ENCODE results near the gene FAH.

Gene FAH

GRCh38 chr15:80167936-80168335, 15.1 kb downstream of the FAH start:
- ChIA-PET CTCF (interaction anchor here (1.0 to 1.8 kb wide), 4 partner anchors 9 to 197 kb away, joined by 3 to 8 read pairs (median 4); partner anchors contain the start of gene BCL2A1), POLR2A (no interaction called here)
- DNase-seq (ENCODE audit: extremely low spot score): no peak
- TF ChIP-seq, protein P1, sequence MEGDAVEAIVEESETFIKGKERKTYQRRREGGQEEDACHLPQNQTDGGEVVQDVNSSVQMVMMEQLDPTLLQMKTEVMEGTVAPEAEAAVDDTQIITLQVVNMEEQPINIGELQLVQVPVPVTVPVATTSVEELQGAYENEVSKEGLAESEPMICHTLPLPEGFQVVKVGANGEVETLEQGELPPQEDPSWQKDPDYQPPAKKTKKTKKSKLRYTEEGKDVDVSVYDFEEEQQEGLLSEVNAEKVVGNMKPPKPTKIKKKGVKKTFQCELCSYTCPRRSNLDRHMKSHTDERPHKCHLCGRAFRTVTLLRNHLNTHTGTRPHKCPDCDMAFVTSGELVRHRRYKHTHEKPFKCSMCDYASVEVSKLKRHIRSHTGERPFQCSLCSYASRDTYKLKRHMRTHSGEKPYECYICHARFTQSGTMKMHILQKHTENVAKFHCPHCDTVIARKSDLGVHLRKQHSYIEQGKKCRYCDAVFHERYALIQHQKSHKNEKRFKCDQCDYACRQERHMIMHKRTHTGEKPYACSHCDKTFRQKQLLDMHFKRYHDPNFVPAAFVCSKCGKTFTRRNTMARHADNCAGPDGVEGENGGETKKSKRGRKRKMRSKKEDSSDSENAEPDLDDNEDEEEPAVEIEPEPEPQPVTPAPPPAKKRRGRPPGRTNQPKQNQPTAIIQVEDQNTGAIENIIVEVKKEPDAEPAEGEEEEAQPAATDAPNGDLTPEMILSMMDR (IDR thresholded peaks at IDR 0.05; ENCODE audit: control extremely low read depth, extremely low read depth, low read depth, missing control alignments): no peak

DNA sequence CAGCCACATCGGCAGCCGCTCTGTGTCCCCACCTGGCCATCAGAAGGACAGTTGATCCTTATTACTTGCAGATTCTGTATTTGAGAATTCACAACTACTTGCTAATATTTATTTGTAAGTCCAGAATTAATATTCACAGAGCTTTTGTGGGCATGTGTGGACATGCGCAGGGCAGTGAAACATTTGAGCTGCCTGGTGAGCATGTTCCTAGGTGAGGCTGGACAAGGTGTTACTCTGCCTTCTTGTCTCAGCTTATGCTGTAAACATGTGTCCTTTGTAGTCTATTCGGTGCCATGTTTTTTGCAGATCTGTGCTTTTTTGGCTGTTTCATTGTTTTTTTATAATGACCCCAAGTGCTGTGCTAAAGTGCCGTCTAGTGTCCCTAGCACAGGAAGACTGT, 15.6 kb downstream of the FAH start:
- DNase-seq (ENCODE audit: extremely low spot score): no peak
- TF ChIP-seq, protein P1 (IDR thresholded peaks at IDR 0.05; ENCODE audit: control extremely low read depth, extremely low read depth, low read depth, missing control alignments): no peak
- POLR2A ChIA-PET: no interaction called here
- CTCF ChIA-PET: interaction anchor here (1.0 to 1.8 kb wide), 4 partner anchors 9 to 197 kb away, joined by 3 to 8 read pairs (median 4); partner anchors contain the start of gene BCL2A1

DNA sequence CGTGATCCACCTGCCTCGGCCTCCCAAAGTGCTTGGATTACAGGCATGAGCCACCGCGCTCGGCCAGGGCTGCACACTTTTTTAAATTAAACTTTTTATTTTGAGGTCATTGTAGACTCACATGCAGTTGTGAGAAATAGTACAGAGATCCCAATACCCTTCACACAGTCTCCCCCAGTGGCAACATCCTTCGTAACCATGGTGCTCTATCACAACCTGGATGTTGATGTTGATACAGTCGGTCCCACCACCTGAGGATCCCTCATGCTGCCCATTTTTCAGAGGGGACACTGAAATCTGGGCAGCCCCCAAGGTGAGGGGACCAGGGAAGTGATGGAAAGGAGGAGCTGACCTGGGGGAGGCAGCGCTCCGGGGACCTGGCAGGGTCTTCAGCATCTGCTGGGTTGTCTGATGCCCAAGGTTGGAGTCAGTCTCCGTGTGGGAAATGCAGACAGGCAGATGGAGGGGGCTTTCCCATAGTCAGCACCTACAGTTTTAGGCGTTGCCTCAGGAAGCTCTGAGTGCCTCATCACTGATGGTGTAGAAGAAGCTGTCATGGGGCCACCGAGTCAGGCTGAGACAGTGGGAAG, 17.1 kb downstream of the FAH start:
- ChIA-PET POLR2A (no interaction called here), CTCF (no interaction called here)
- DNase-seq (ENCODE audit: extremely low spot score): no peak
- TF ChIP-seq, protein P1 (IDR thresholded peaks at IDR 0.05; ENCODE audit: control extremely low read depth, extremely low read depth, low read depth, missing control alignments): no peak

- ChIA-PET POLR2A (no interaction called here), CTCF (no interaction called here)
- no peak for DNase-seq (ENCODE audit: extremely low spot score)
- TF ChIP-seq, protein P1 (IDR thresholded peaks at IDR 0.05; ENCODE audit: control extremely low read depth, extremely low read depth, low read depth, missing control alignments): no peak
Measured at GRCh38 chr15:80170596-80170995, 17.8 kb downstream of the FAH start.

DNA sequence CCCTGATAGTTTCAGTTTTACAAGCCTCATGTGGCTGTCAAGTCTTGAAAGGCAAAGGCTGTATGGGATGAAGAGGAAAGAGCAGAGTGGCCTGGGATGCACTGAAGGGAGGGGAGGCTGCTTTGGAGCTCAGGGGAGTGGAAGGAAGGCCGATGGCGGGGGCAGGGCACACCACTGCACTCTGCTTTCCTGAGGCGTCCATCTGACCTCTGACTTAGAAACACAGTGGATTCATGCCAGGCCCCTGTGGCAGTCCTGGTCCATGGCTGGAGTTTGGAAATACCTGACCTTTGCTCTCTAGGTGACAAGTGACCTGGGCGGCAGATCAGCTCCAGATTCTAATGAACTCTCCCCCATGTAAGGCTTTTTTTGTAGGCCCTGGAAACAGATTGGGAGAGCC, 19.0 kb downstream of the FAH start:
- DNase-seq (ENCODE audit: extremely low spot score): no peak
- CTCF ChIA-PET: interaction anchor here (0.7 to 3.2 kb wide), 12 partner anchors 9 to 792 kb away, joined by 3 to 16 read pairs (median 4); no protein-coding TSS in a partner anchor
- TF ChIP-seq, protein P1 (IDR thresholded peaks at IDR 0.05; ENCODE audit: control extremely low read depth, extremely low read depth, low read depth, missing control alignments): no peak
- POLR2A ChIA-PET: no interaction called here

- no peak for DNase-seq (ENCODE audit: extremely low spot score)
- ChIA-PET CTCF (interaction anchor here (0.7 to 3.2 kb wide), 20 partner anchors 9 to 793 kb away, joined by 3 to 16 read pairs (median 4); no protein-coding TSS in a partner anchor), POLR2A (no interaction called here)
- TF ChIP-seq, protein P1 (IDR thresholded peaks at IDR 0.05; ENCODE audit: control extremely low read depth, extremely low read depth, low read depth, missing control alignments): no peak
Measured at GRCh38 chr15:80172401-80172800, 19.6 kb downstream of the FAH start.
